Erythroblast (primary cell): ENCODE data around the gene TFAP2A.
A peak's percentile ranks its signal among the peaks of the same experiment; 100 is the strongest.

Experiments
- DNase-seq, 2 experiments: peaks; one replicate each; lab custom pipeline; 2025; lab: John Stamatoyannopoulos, UW
- GATA1 ChIP-seq: IDR thresholded peaks from 2 replicates; pipeline ENCODE4 v1.6.1; 2011; ENCODE audit warnings: low read depth, mild to moderate bottlenecking, control low read depth, low read length, moderate library complexity
- POLR2A ChIP-seq: IDR thresholded peaks from 2 replicates; pipeline ENCODE4 v1.6.1; 2011; ENCODE audit warnings: mild to moderate bottlenecking, low read length

TFAP2A gene

DNA sequence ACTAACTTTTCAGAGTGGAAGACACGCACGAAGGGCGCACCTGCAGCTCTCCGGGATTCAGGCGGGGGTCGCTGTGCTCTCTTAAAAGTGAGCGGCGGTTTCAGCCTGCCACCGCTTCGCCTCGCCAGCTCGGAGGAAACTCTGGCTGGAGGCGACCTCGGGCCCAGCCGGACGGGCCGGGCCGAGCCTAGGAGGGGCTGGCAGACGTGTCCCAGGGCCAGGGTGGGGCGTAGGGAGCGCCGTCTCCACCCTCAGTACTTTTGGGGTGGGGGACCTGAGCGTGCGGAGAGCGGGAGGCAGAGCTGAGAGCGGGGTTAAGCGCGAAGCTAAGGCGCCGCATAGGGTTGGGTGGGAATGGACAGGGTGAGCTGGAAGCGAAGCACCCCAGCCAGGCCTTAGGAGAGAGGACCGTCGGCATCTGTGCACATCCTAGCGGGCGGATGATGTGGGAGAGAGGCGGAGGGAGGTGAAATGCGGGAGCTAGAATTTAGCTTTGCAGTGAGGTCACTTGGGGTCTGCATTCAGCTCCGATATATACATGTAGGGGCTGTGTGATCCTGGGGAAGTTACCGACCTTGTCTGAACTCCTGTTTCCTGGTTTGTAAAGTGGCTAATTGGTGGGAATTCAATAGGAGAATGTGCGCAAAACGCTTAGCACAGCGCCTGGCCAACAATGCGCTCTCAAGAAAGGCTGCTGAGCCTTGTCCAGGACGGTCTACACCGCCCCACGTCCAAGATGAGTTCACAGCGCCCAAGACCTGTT lies 6.5 kb upstream of the TFAP2A start:
- TF ChIP-seq GATA1 (no peak), POLR2A (no peak)
- peak in 1 of 2 experiments; percentile 16 for DNase-seq

DNA sequence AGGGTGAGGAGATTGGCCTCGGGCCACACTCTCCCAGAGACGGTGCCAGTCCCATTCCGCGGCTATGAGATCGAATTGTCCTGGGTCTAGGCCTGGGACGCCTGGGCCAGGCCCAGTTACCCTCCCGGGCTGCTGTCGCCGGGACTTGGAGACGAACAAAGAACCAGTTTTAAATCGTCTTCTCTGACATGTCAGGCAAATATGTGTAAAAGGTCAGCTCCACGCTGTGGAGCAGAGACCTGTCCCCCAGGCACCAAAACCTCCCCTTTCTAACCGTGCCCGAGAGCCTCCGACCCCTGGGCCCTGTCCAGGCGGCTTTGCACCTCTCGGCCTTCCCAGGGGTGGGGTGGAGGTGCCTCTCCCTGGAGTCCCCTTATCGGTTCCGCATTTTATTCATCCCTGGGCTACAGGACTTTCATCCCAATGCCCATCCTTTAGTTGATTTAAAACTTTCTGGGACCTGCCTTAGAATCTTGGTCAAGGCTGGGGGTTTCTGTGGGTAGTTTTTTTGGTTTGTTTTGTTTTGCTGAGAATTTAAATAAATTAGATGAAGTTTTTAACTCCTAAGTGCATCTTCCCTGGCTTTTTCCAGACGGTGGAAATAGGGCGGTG lies 5.8 kb upstream of the TFAP2A start:
- TF ChIP-seq POLR2A (no peak), GATA1 (no peak)
- DNase-seq = no peak

DNA sequence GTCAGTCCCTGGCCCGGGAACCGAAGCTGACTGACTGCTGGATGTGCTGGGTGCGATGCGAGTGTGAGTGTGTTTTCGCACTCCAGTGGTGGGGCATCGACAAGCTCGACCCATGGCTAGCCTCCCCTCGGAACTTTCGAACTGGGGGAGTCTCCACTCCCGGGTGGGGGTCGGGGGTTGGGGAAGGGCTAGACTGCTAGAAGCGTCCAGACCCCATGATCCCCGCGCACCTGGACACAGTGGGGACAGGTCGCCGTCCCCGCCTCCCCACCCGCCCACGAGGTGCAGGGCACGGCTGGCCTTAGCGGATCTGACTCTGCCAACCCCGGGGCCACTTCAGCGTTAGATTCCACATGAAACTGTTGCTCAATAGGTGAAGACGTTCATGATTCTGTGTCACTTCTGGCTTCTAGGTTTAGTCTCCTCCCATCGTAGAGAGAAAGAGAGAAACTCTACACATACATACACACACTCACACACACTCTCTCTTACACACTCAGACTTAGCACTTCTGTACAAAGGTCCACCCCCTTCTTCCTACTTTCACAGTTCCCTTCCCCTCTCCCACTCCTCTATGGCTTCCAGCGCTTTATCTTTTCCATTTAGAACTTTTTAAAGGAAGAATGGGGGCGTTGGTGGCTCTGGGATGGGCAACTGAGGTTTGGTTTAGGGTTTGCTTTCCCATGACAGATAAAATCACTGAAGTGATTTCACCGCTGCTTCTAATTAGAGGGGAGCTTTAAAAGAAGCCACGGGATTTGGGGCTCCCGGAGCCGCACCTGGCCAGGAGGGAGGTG lies 5.1 kb upstream of the TFAP2A start:
- no peak for DNase-seq
- TF ChIP-seq POLR2A = no peak
- TF ChIP-seq GATA1 = no peak

DNA sequence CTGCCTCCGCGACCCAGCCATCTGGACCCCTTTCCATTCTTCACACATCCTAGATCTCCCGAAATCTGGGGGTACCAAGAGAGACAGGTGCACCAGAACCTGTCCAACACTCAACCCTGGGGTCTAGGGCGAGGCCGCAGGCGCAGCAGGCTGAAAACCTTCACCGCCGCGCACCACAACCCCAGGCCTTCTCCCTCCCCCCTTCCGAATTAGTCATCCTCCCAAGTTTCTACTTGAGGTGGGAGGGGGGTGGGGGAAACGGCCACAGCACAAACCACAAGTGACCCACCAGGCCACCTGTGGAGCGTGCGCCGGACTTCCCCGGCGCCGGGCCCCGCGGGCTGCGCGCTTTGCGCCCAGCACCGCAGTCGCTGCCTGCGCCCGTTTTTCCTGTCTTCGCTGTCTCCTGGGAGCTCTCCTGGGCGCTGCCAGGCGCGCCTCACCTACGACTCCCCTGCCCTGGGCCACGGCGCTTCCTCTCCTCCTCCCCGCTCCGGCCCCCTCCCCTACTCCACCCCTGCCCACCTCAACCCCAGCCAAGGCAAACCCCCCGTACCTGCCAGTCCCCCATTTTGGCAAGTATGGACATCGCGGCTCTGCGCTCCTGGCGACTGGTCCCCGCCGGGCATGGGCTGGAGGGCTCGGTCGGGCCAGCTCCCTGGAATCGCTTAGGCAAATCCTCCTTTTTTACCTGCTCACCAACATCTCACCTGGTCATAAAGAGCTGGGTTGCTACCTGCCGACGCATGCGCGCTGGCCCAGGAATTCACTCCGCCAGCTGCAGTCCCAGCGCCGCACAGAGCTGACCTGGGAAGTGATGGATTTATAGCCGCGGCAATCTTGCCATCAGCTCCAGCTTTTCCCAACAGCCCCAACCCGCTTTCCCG lies 4.2 kb upstream of the TFAP2A start:
- DNase-seq = no peak
- TF ChIP-seq GATA1 (no peak), POLR2A (no peak)

DNA sequence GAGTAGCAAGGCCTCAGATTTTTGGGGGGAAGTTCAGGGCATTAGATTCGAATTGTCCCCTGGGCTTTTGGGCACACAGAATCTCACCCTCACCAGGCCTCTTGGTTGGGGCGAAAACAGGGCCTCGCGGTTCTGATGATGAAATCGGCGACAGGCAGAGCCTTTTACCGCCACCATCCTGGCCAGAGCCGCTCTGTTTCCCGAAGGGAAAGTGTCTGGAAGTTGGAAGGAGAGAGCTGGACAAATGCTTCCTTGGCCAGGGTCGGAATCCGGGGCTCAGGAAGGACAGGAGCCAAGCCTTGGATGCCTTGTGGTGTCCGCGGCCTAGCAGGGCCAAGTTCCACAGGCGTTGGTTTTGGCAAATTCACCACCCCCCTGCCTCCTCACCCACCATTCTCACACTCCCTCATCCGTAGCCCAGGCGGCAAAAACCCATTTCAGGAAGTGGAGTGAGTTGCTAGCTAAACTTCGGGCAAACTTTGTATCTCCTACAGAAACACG lies 3.5 kb upstream of the TFAP2A start:
- no peak for DNase-seq
- TF ChIP-seq GATA1 (no peak), POLR2A (no peak)

DNA sequence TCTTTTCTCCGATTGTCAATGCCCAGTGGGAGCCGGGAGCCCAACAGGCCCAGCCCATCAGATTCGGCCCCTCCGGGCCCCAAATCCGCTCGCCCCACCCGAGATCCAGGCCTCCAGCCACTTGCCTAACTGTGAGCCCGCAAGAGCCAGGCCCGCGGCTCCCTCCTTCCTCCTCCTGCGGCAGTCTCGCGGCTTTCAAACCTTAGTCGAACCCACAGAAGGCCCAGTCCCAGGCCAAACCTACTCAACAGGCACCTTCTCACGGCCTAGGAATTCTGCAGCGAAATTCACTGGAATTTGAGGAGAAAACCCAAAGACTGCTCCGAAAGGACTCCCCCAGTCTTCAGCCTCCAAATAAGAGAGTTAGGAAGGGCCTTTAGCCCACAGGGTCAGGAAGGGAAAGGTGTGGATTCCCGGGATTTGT lies 2.8 kb upstream of the TFAP2A start:
- DNase-seq = no peak
- no peak for TF ChIP-seq POLR2A
- TF ChIP-seq GATA1 = no peak

DNA sequence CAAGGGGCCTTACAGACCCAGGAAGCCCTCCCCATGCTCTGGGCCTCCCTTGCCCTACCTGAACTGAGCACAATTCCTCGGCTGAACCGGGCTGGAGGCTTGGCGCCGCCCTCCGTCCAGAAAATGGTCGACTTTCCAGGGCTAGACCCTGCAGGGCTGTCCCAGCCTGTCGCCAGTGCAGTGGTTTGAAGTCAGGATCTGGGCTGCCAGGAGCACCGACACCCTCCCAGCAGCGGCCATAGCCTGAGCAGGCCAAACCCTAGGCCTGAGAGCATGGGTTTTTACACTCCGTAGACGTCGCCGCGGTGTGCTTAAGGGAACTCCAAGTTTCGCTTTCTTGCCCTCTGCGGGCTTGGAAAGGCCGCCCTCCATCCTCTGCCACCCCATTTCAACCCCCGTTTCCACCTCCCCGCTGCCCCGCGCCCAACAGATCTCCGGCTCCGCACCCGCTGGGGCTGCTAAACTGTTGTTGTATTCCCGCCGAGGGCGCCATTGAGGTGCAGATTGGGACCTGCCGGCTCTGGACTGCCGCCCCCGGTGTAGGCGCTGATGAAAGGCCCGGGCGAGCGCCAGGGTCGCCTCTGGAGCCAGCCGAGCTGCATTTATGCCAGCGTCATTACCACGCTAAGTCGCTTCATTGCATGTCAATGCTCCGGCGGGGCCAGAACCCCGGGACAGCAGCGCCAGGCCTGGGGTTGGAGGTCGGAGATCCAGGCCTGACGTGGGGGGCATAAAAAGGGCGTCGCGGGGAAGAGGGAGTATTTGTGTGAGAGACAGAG lies 2.2 kb upstream of the TFAP2A start:
- TF ChIP-seq POLR2A (no peak), GATA1 (no peak)
- no peak for DNase-seq

DNA sequence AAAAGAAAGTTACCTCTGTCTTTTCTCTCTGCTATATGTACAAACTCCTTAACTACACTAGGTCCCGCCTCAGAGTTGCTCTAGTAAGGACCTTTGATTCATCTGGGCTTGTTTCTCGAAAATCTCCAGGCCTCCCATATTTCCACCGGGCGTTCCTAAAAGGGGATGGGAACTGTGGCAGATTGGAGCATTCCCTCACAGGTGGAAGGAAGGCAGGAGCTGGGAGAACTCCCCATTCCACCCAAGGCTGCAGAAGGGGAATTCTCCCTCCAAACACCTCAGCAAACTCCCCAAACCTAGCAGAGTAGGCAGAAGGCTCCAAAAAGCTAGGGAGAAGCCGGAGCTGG lies 1.6 kb upstream of the TFAP2A start:
- no peak for DNase-seq
- TF ChIP-seq POLR2A = no peak
- TF ChIP-seq GATA1 = no peak

DNA sequence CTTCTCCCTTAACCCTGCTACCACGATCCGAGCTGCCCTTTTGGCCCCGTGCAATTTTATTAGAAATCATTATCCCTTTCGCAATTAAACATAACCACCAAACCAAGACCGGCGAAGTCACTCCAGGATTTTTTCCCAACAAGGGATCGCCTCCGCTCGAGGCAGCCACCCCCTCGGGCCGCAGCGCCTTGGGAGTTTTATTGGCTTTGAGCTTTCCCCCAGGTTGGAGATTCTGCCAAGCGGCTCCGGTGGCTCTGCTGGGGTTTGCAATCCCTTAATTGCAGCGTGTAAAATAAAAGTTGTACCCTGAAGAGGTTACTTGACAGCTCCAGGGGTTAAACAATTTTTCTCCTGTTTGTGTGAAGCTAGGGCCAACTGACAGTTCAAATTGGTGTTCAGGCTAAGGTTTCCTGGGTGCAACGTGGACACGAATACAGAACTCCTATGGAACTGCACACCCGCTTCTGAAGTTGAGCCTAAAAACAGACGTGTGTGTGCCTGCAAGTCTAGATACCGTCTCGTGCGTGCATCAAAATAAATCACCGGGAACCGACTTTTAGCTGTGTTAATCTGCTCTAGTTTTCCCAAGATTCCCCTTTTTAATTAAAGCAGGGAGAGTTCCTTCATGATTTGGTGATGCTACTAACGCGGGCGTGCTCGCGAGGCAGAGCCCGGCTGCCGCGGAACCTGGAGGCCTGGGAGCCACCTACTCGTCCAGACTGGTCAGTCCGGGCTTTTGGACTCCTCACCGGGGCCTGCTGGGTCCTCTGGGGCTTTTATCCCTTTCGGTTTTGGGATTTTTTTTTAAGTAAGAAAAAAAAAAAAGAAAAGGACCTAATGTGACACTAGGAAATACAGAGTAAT lies 975 bp upstream of the TFAP2A start:
- no peak for TF ChIP-seq GATA1
- TF ChIP-seq POLR2A = no peak

DNA sequence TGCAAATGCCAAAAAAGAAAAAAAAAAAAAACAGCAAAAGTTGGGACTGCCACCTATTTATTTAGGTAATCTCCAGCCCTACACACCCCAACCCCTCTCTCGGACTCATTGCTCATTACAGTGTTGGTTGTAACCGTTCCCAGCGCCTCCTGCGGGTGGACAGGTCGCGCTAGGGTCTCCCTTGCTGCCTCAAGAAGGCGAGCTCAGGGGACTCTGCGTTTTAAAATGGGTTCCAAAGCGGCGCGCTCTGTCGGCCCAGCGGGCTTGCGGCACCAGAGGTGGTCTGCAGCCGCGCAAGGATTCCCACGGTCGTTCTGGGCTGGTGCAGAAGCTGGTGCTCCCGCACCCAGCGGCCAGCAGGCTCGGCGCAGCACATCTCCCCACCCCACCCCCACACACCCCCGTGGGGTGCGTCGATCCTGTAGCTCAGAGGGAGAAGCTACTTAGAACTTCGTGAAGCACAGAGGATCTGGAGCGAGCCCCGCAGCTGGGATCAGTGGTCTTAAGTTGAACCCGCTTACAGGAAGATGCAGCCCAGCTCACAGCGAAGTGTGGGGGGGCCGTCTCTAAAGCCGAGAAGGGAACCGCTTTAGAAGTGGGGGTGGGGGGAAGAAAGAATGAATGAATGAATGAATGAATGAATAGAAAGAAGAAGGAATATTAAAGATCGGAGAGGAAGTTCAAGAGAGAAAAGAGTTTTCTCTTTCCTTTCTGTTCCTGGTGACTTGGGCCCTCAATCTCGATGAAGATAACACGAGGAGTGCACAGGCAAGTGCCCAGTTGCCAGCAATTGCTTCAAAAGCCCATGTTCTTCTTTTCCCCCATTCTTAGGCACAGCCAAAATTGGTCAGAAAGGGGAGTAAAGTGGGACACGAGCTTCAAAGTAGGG lies 780 bp downstream of the TFAP2A start:
- peak; percentile 23 to 29 for DNase-seq
- no peak for TF ChIP-seq GATA1
- TF ChIP-seq POLR2A = no peak

More for the DNA sequence above, 975 bp upstream of the TFAP2A start:
- no peak for DNase-seq

DNA sequence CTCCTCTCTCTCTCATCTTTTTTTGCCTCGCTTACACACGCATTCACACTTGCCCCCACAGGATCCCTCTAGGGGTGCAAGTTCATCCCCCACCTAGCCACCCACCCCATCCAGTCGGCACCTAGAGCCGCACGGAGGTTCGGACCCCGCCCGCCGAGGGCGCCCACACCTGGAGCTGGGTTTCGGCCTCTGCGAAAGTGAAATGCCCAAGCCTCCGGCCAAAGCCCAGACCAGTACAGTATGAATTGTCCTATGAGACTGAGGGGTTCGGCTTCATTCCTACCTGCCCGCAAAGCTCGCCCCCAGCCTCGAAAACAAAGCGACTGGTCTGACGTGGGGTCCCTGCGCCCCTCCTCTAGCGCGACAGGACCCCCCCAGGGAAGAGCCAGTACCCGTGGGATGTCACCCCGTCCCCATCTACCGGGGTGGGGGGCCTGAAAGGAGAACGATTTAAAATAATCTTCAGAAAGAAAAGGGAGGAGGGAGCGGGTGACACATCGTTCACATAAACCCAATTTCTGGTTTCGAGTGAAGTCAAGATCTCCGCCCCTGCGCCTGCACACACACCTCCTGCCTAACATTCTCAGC lies 1.5 kb downstream of the TFAP2A start:
- DNase-seq = no peak
- TF ChIP-seq GATA1 (no peak), POLR2A (no peak)
